HTERT RPE-1 (cell line): ENCODE results near the gene GUF1.
"Not testable (repeated sequence)": the region's sequence is repeated elsewhere in the genome, so short reads cannot be mapped to it uniquely, and the experiment has no call there.

ENCODE experiments used
- in situ Hi-C: fragments of 300-500 bp; cut with MboI; formaldehyde crosslinking; loops from 4 replicates; pipeline ENCODE4 v1.14.3; 2020; ENCODE audit warnings: low sequenced_read_pairs

GUF1 gene

GRCh38 chr4:44700427-44700826 lies 22.2 kb downstream of the GUF1 start:
- in situ Hi-C loops, result no loop called here

DNA sequence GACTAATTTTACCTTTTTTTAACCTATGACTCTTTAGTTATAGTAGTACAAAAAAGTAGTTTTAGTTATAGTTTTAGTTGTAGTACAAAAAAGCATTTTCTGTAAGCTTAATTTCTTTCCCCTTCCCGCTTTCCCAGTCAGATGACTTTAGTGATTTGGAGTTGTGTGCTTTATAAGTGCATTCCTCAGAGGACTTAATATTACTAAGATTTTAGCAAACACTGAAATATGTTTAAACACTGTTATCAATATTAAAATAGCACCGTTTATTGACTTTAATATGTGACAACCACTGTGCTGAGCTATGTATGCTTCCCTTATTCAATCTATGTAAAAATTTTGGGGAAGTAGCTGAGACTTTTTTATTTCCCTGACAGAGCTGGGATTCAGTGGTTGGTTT lies 22.8 kb downstream of the GUF1 start:
- in situ Hi-C loops, result no loop called here

- in situ Hi-C loops, result no loop called here
Measured at GRCh38 chr4:44704673-44705072, 26.5 kb downstream of the GUF1 start.

- in situ Hi-C loops, result no loop called here
Measured at GRCh38 chr4:44713125-44713524, 34.9 kb downstream of the GUF1 start.

- in situ Hi-C loops, result no loop called here
Measured at GRCh38 chr4:44716597-44716996, 38.4 kb downstream of the GUF1 start.

GRCh38 chr4:44720371-44720770 lies 42.2 kb downstream of the GUF1 start:
- in situ Hi-C loops, result no loop called here

GRCh38 chr4:44722001-44722400 lies 43.8 kb downstream of the GUF1 start:
- in situ Hi-C loops, result no loop called here

- in situ Hi-C loops, result no loop called here
Measured at GRCh38 chr4:44725166-44725565, 46.9 kb downstream of the GUF1 start.

DNA sequence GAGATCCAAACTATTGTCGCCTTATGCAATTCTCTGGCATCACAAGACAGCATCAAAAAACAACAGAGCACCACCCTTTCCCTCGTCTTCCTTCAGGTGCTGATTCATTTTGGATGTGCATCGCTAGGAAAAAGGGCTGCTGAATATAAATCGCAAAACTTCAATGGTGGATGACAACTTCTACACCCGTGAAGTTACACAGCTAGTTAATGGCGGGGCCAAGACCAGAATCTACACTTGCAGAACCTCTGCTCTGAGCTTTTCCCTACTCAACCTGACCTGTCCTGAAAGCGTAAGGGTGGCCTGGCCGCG lies 47.5 kb downstream of the GUF1 start:
- in situ Hi-C loops, result no loop called here

DNA sequence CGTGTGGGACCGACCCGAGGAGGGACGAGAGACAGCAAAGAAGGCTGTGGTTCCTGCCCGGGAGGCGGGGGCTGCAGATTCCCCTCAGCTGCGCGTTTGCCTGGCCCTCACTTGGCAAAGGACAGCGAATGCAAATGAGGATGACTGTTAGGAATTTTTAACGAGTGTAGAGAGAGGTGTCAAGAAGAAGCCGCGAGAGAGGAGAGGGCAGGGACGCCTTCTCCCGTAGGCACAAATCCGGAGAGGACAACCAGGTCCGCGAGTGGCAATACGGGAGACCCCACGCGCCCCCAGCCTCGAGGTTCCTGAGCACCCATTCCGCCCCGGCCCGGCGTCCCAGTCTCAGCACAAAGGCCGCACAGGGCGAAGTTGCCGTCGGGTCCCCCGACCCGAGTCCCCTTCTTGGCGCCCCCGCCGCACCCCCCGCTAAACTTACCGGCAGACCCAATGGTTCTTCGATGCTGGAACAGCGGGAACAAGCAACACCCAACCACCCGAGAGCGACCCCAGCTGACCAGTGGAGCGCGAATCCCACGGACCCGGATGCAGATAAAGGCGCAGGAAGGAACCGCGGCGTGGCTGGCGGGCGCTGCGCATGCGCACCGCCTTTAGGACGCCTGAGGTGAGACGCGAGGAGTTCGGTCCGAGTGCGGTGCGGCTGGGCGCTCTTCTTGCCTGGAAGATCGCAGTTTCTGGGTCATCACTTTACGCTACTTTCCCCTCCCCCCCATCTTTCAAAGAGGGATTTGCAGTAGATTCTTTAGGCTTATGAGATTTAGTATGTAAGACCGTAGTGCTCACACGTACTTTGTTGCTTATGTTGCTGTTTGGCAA lies 48.0 kb downstream of the GUF1 start, which contains the start of gene GNPDA2:
Gene GNPDA2 (minus strand): TSS at position 519 of the 834 bp plus-strand sequence. CDS start 4,349 bp downstream, outside the sequence.
- in situ Hi-C loops, result no loop called here

DNA sequence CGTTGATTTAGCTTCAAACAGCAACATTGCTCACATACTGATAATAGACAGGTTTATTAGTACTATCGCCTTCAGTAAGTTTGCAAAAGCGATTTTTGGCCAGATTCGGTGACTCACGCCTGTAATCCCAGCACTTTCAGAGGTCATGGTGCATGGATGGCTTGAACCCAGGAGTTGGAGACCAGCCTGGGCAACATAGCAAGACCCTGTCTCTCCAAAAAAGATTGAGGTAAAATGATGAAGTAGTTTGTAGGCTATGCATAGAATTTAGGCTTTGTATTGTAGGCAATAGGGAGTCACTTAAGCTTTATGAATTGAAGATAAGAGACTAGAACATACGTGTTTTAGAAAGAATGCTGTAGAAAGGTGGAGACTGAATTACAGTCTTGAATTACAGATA lies 49.3 kb downstream of the GUF1 start:
- in situ Hi-C loops, result no loop called here

DNA sequence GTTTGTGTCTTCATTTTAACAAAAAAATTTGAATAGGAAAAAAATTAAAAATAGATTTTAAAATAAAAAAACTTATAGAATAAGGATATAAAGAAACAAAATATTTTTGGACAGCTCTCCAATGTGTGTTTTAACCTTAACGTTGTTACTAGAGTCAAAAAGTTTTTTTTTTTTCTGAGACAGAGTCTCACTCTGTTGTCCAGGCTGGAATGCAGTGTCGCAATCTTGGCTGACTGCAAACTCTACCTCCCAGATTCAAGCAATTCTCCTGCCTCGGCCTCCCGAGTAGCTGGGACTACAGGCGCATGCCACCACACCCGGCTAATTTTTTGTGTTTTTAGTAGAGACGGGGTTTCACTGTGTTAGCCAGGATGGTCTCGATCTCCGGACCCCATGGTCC lies 50.5 kb downstream of the GUF1 start:
- in situ Hi-C loops, result not testable (repeated sequence)

DNA sequence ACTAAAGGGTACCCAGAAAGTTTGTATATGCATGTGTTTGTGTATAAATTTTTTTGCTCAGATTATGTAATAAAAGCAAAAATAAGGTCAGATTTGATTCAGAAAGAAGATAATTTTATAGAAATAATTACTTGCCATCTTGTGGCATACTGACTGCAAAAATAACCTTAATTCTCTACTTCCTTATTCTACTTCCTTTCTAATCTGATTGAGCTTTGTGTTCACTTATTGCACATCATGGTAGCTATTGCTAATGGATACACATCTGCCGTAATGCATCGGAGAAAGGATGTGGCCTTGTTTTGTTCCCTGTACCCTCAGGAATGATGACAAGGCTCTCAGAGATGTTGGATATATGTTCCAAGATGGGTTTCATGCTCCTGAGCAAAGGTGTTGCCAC lies 58.7 kb downstream of the GUF1 start:
- in situ Hi-C loops, result no loop called here

DNA sequence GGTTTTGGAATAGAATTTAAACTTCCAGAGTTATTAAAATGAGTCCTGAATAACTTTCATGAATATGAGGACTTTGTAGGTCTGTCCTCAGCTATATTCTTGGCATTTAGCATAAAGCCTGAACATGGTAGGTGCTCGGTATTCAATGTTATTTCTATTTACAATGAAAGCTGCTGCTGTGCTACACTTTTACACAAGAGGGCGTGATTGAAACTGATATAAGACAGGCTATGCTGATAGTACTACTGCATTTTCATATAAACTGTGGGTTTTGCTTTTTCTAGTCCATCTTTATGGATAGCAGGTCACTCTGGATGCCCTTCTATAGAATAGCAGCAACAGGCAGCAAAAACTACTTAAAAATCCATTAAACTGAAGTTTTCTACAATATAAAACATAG lies 60.4 kb downstream of the GUF1 start:
- in situ Hi-C loops, result no loop called here

DNA sequence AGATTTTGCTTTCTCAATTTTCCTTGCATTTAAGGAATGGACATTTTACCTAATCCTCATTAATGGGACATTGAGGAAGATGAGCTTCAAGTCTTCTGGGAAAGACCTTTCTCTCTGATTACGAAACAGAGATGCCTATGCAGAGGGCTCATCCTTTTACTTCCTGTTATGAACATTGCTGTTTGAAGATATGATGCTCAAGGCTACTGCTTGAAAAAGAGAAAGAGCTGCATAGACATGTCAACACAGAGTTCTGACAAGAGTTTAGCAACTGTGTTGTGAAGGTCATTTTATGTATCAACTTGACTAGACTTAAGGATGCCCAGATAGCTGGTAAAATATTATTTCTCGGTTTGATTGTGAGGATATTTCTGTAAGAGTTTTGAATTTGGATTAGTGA lies 62.0 kb downstream of the GUF1 start:
- in situ Hi-C loops, result no loop called here
